Thyroid gland (tissue), 4 donors: Measurements from ENCODE around the gene TMEM229B. TPM values are rescaled to one million over a fixed set of nuclear protein-coding genes. Genes with fewer than 3 reads are reported as not detected.

ENCODE experiments used
- DNase-seq, 2 donors: peaks; one replicate each; pipeline ENCODE4 v3.0.0-alpha.2; 2019
- H3K27ac ChIP-seq, 3 donors: fragments of 200-600 bp; sonication (generic); 1 replicate in 2 of 3; 2 replicates in 1 of 3; pipeline ENCODE4 v1.5.1; 2016 to 2019; ENCODE audit warnings: mild to moderate bottlenecking in 1 of 3, moderate library complexity in 1 of 3
- H3K27me3 ChIP-seq: fragments of 200-600 bp; sonication (generic); one replicate; pipeline ENCODE4 v1.5.1; 2019
- H3K36me3 ChIP-seq, 2 donors: fragments of 200-600 bp; sonication (generic); one replicate each; pipeline ENCODE4 v1.5.1; 2016 to 2019
- H3K4me1 ChIP-seq, 2 donors: fragments of 200-600 bp; sonication (generic); one replicate each; pipeline ENCODE4 v1.5.1; 2017 to 2019
- H3K4me3 ChIP-seq, 3 donors: fragments of 200-600 bp; sonication (generic); replicated peaks in 1 of 3; 1 replicate in 2 of 3; 2 replicates in 1 of 3; pipeline ENCODE4 v1.5.1; 2016; ENCODE audit warnings: mild to moderate bottlenecking in 1 of 3
- H3K9me3 ChIP-seq: fragments of 200-600 bp; sonication (generic); one replicate; pipeline ENCODE4 v1.5.1; 2017
- POLR2A ChIP-seq, 2 donors: fragments of 450-650 bp; IDR thresholded peaks; one replicate each; pipeline ENCODE4 v1.6.1; 2017; ENCODE audit warnings: antibody characterized with exemption in 2 of 2, mild to moderate bottlenecking in 2 of 2, moderate library complexity in 1 of 2
- WGBS, 2 donors: methylation state at CpG; one replicate each; pipeline ENCODE4 v1.1.5; 2017; 5-methylcytosine and 5-hydroxymethylcytosine counted together
- intact Hi-C: fragments of 100-400 bp; cut with DNase I; formaldehyde crosslinking; loops from one replicate; pipeline ENCODE4 v1.15.1; 2023
- total RNA-seq, 4 donors: library from RNA; depleted of rRNA; stranded (reverse); fragments of >200 nt; gene quantifications; one replicate each; pipeline ENCODE4 v1.2.3, GENCODE V29; 2016
- TF ChIP-seq, protein P1 (sequence below), 6 experiments: fragments of 200-600 bp in 3 of 6; fragments of 450-650 bp in 3 of 6; sonication (generic) in 3 of 6; IDR thresholded peaks; one replicate each; pipeline ENCODE4 v1.5.1; 2016 to 2019; ENCODE audit warnings: antibody characterized with exemption in 6 of 6, mild to moderate bottlenecking in 2 of 6, inconsistent platforms in 1 of 6, moderate library complexity in 1 of 6

TMEM229B gene
- 10 to 100 TPM; 27.3 to 63.5 (median 35.0) TPM for total RNA-seq

DNA sequence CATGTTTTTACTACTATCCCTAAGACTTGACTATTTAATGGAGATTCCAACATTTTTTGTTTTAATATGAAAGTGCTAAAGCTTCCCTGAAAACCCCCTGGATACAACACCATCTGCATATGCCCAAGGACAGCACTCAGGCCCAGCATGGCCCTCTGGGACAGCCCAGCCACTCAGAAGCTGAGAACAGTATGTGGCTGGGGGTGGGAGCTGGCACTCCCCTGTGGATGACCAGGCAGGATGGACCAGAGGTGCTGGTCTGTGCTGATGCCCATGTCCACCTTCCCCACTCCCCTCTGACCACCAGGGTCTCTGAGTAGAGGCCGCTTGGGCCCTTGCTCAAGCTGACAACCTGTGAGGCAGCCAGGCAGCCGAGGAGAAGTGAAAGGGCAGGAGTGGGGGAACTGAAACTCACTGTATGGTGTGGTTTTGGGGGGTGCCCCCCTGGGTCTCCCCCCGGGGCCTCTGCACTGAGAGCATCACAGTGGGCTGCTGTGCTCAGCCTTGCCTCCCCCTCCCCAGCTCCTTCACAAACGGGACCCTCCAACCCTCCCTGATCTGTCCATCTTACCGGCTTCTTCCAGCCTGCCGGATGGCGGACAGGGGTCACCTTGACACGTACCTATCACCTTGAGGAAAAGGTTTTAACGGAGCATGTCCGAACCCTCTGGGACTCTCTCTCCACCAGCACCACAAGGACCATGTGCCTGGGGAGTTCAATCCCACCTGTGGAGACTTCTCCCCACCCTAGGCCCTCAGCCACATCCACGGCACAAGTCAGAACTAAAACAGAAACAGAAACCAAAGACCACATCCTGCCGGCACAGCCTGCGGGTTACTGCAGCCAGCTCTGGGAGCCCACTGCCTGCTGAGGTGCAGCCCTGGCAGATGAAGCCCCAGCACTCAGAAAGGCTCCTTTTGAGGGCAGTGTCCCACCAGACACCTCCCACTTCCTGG, at the start of gene TMEM229B:
Gene TMEM229B (minus strand): TSS at position 785 of the 957 bp plus-strand sequence. CDS start 14,798 bp downstream, outside the sequence.
- 74 to 81% methylated on average over 11 of the region's 13 CpGs for WGBS, 2 donors
- no peak for TF ChIP-seq POLR2A (IDR thresholded peaks at IDR 0.05)
- TF ChIP-seq, protein P1, sequence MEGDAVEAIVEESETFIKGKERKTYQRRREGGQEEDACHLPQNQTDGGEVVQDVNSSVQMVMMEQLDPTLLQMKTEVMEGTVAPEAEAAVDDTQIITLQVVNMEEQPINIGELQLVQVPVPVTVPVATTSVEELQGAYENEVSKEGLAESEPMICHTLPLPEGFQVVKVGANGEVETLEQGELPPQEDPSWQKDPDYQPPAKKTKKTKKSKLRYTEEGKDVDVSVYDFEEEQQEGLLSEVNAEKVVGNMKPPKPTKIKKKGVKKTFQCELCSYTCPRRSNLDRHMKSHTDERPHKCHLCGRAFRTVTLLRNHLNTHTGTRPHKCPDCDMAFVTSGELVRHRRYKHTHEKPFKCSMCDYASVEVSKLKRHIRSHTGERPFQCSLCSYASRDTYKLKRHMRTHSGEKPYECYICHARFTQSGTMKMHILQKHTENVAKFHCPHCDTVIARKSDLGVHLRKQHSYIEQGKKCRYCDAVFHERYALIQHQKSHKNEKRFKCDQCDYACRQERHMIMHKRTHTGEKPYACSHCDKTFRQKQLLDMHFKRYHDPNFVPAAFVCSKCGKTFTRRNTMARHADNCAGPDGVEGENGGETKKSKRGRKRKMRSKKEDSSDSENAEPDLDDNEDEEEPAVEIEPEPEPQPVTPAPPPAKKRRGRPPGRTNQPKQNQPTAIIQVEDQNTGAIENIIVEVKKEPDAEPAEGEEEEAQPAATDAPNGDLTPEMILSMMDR (IDR thresholded peaks at IDR 0.05) = no peak
- Histone ChIP-seq H3K27ac (peak within 1 kb of the TSS in 1 of 3 donors; percentile 12), H3K27me3 (no peaks in the 10 kb centered on the region), H3K9me3 (no peaks in the 10 kb centered on the region), H3K4me1 (peaks cover 0 to 3% of the 10 kb centered on the region in 2 donors), H3K36me3 (no peaks in the 10 kb centered on the region), H3K4me3 (peak within 1 kb of the TSS in 1 of 3 donors; percentile 9)
- peak; percentile 15 to 24 for DNase-seq
- intact Hi-C loops = no loop called here

GRCh38 chr14:67537736-67538135, 49.2 kb upstream of the TMEM229B start:
- H3K27me3 ChIP-seq = no peaks in the 10 kb centered on the region
- peaks cover 0 to 4% of the 10 kb centered on the region in 2 donors for H3K36me3 ChIP-seq
- peak overlapping the region; percentile 27 to 63 (median 52) for H3K27ac ChIP-seq
- TF ChIP-seq, protein P1 (IDR thresholded peaks at IDR 0.05) = no peak
- no peak for TF ChIP-seq POLR2A (IDR thresholded peaks at IDR 0.05)
- WGBS, 2 donors = 34 to 40% methylated on average over 3 of the region's 3 CpGs
- intact Hi-C loops = no loop called here
- no peak overlapping the region for H3K4me3 ChIP-seq
- H3K4me1 ChIP-seq = peaks cover 34 to 39% of the 10 kb centered on the region in 2 donors
- no peaks in the 10 kb centered on the region for H3K9me3 ChIP-seq
- DNase-seq = peak; percentile 53 to 63

DNA sequence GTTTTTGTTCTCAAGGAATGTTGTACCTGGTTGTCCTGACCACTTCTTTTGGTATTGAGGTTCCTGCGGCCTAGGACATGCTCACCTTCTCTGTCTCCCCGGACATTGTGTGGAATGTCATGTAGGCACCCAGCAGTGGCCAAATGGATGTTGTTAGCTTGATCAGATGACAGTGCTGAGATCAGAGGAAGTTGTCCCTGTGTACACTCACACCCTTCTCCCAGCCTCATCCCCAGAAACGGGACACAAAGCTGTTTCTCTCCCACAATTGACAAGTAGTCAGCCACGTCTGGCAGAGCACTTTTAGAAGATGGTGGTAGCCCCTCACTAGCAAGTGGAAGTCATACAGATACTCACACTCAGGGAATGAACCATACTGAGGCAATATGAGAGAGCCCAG, 47.6 kb upstream of the TMEM229B start:
- intact Hi-C loops = no loop called here
- H3K27me3 ChIP-seq = no peaks in the 10 kb centered on the region
- no peaks in the 10 kb centered on the region for H3K36me3 ChIP-seq
- H3K4me3 ChIP-seq = no peak overlapping the region
- 81 to 83% methylated on average over 4 of the region's 4 CpGs for WGBS, 2 donors
- H3K4me1 ChIP-seq = peaks cover 48 to 52% of the 10 kb centered on the region in 2 donors
- no peaks in the 10 kb centered on the region for H3K9me3 ChIP-seq
- TF ChIP-seq POLR2A (IDR thresholded peaks at IDR 0.05) = no peak
- TF ChIP-seq, protein P1 (IDR thresholded peaks at IDR 0.05) = no peak
- H3K27ac ChIP-seq = peak overlapping the region in 2 of 3 donors; percentile 33 to 90
- DNase-seq = no peak

GRCh38 chr14:67533754-67534085, 45.2 kb upstream of the TMEM229B start:
- Histone ChIP-seq H3K4me1 (peaks cover 54 to 62% of the 10 kb centered on the region in 2 donors), H3K9me3 (no peaks in the 10 kb centered on the region), H3K36me3 (no peaks in the 10 kb centered on the region), H3K4me3 (peak overlapping the region; percentile 16 to 55 (median 35)), H3K27ac (peak overlapping the region; percentile 90 to 94 (median 90)), H3K27me3 (no peaks in the 10 kb centered on the region)
- DNase-seq = peak; percentile 90 to 91
- TF ChIP-seq, protein P1 (IDR thresholded peaks at IDR 0.05) = no peak
- peak in 1 of 2 donors; percentile 59 for TF ChIP-seq POLR2A (IDR thresholded peaks at IDR 0.05)
- intact Hi-C loops = no loop called here
- WGBS, 2 donors = 20 to 26% methylated on average over 6 of the region's 6 CpGs
